Gastroesophageal sphincter (tissue), 4 donors: Measurements from ENCODE around the gene UNG. TPM values are rescaled to one million over a fixed set of nuclear protein-coding genes. Genes with fewer than 3 reads are reported as not detected.
A peak's percentile ranks its signal among the peaks of the same experiment; 100 is the strongest.

ENCODE experiments used
- ATAC-seq: fragments of 150-250 bp; one replicate; pipeline ENCODE4 v1.9.1; 2016; ENCODE audit warnings: mild to moderate bottlenecking, moderate library complexity
- H3K27ac ChIP-seq, 4 donors: fragments of 200-600 bp; sonication (generic) in 3 of 4; 1 replicate in 3 of 4; 2 replicates in 1 of 4; pipeline ENCODE4 v1.5.1; 2016 to 2019
- H3K27me3 ChIP-seq: fragments of 200-600 bp; sonication (generic); one replicate; pipeline ENCODE4 v1.5.1; 2019
- H3K36me3 ChIP-seq, 2 donors: fragments of 200-600 bp; sonication (generic); one replicate each; pipeline ENCODE4 v1.5.1; 2019; ENCODE audit warnings: control low read depth in 1 of 2
- H3K4me1 ChIP-seq, 3 donors: fragments of 200-600 bp; sonication (generic); 1 replicate in 2 of 3; 2 replicates in 1 of 3; pipeline ENCODE4 v1.5.1; 2016 to 2019; ENCODE audit warnings: control low read depth in 2 of 3
- H3K4me3 ChIP-seq, 2 donors: fragments of 200-600 bp; sonication (generic); one replicate each; pipeline ENCODE4 v1.5.1; 2019; ENCODE audit warnings: mild to moderate bottlenecking in 1 of 2, moderate library complexity in 1 of 2
- H3K9me3 ChIP-seq, 3 donors: fragments of 200-600 bp; sonication (generic); one replicate each; pipeline ENCODE4 v1.5.1; 2017 to 2019; ENCODE audit warnings: control low read depth in 2 of 3
- CTCF ChIP-seq, 4 experiments: fragments of 200-600 bp in 2 of 4; fragments of 450-650 bp in 2 of 4; sonication (generic) in 1 of 4; IDR thresholded peaks; one replicate each; pipeline ENCODE4 v1.5.1; 2017 to 2019; ENCODE audit warnings: antibody characterized with exemption in 4 of 4, mild to moderate bottlenecking in 2 of 4, moderate library complexity in 2 of 4
- EP300 ChIP-seq: sonication (generic); formaldehyde crosslinking; IDR thresholded peaks from one replicate; pipeline ENCODE4 v1.6.1; 2017; ENCODE audit warnings: antibody characterized with exemption, mild to moderate bottlenecking
- POLR2A ChIP-seq, 2 donors: fragments of 450-650 bp; IDR thresholded peaks; one replicate each; pipeline ENCODE4 v1.6.1; 2017; ENCODE audit warnings: antibody characterized with exemption in 2 of 2, mild to moderate bottlenecking in 2 of 2, moderate library complexity in 1 of 2
- POLR2AphosphoS5 ChIP-seq: sonication (generic); formaldehyde crosslinking; IDR thresholded peaks from one replicate; pipeline ENCODE4 v1.6.1; 2017; ENCODE audit warnings: antibody characterized with exemption
- WGBS, 2 donors: methylation state at CpG; one replicate each; pipeline ENCODE4 v1.1.5; 2018; ENCODE audit warnings: low coverage in 1 of 2; 5-methylcytosine and 5-hydroxymethylcytosine counted together
- total RNA-seq, 4 donors: library from RNA; depleted of rRNA; stranded (reverse); fragments of >200 nt; gene quantifications; one replicate each; pipeline ENCODE4 v1.1.0, GENCODE V29; 2016

UNG gene
- total RNA-seq, 4 donors from 2014 or later: 12.1 to 18.2 (median 17.3) TPM

GRCh38 chr12:109098183-109098604, 797 bp downstream of the UNG start:
- Histone ChIP-seq H3K36me3 (peaks cover 0 to 21% of the 10 kb centered on the region in 2 donors), H3K4me1 (peaks cover 2 to 53% (median 13%) of the 10 kb centered on the region in 3 donors), H3K9me3 (no peaks in the 10 kb centered on the region), H3K4me3 (peak overlapping the region; percentile 49 to 72), H3K27me3 (no peaks in the 10 kb centered on the region), H3K27ac (peak overlapping the region; percentile 40 to 91 (median 90))
- no CpG with 5 or more reads among the region's 32 CpGs for WGBS, 2 donors
- TF ChIP-seq POLR2A (IDR thresholded peaks at IDR 0.05) (peak; percentile 28 to 34), POLR2AphosphoS5 (peak; percentile 47), CTCF (IDR thresholded peaks at IDR 0.05) (no peak)
- peak; percentile 66 for ATAC-seq

- ATAC-seq: no peak
- H3K4me3 ChIP-seq: peak overlapping the region; percentile 49 to 72
- peaks cover 2 to 49% (median 13%) of the 10 kb centered on the region in 3 donors for H3K4me1 ChIP-seq
- 2 to 10% methylated on average over 7 to 8 of the region's 8 CpGs for WGBS, 2 donors
- TF ChIP-seq POLR2AphosphoS5: no peak
- no peak for TF ChIP-seq CTCF (IDR thresholded peaks at IDR 0.05)
- no peak for TF ChIP-seq POLR2A (IDR thresholded peaks at IDR 0.05)
- no peak for TF ChIP-seq EP300
- H3K27me3 ChIP-seq: no peaks in the 10 kb centered on the region
- H3K36me3 ChIP-seq: peaks cover 0 to 26% of the 10 kb centered on the region in 2 donors
- H3K27ac ChIP-seq: peak overlapping the region; percentile 40 to 91 (median 90)
- H3K9me3 ChIP-seq: no peaks in the 10 kb centered on the region
Observed at GRCh38 chr12:109098651-109099050, 1.3 kb downstream of the UNG start.

GRCh38 chr12:109099431-109100020, 2.1 kb downstream of the UNG start:
- H3K27ac ChIP-seq: peak overlapping the region; percentile 40 to 91 (median 90)
- TF ChIP-seq EP300 (no peak), POLR2AphosphoS5 (no peak), CTCF (IDR thresholded peaks at IDR 0.05) (no peak), POLR2A (IDR thresholded peaks at IDR 0.05) (no peak)
- peak overlapping the region in 1 of 2 donors; percentile 72 for H3K4me3 ChIP-seq
- WGBS, 2 donors: 39 to 67% methylated on average over 6 to 9 of the region's 12 CpGs
- peaks cover 0 to 35% of the 10 kb centered on the region in 2 donors for H3K36me3 ChIP-seq
- no peak for ATAC-seq
- peaks cover 2 to 46% (median 13%) of the 10 kb centered on the region in 3 donors for H3K4me1 ChIP-seq
- H3K27me3 ChIP-seq: no peaks in the 10 kb centered on the region
- H3K9me3 ChIP-seq: no peaks in the 10 kb centered on the region

GRCh38 chr12:109100741-109101140, 3.3 kb downstream of the UNG start:
- peaks cover 0 to 47% of the 10 kb centered on the region in 2 donors for H3K36me3 ChIP-seq
- no peaks in the 10 kb centered on the region for H3K9me3 ChIP-seq
- no peak for ATAC-seq
- peaks cover 2 to 46% (median 13%) of the 10 kb centered on the region in 3 donors for H3K4me1 ChIP-seq
- no peaks in the 10 kb centered on the region for H3K27me3 ChIP-seq
- 82 to 90% methylated on average over 3 to 4 of the region's 4 CpGs for WGBS, 2 donors
- peak overlapping the region in 2 of 4 donors; percentile 90 to 91 for H3K27ac ChIP-seq
- TF ChIP-seq CTCF (IDR thresholded peaks at IDR 0.05): no peak
- TF ChIP-seq POLR2AphosphoS5: no peak
- TF ChIP-seq POLR2A (IDR thresholded peaks at IDR 0.05): no peak
- TF ChIP-seq EP300: no peak
- H3K4me3 ChIP-seq: no peak overlapping the region

GRCh38 chr12:109102491-109102890, 5.1 kb downstream of the UNG start:
- no peak overlapping the region for H3K4me3 ChIP-seq
- no peak for ATAC-seq
- H3K27me3 ChIP-seq: no peaks in the 10 kb centered on the region
- no peak for TF ChIP-seq POLR2A (IDR thresholded peaks at IDR 0.05)
- no peak for TF ChIP-seq EP300
- no peak for TF ChIP-seq CTCF (IDR thresholded peaks at IDR 0.05)
- TF ChIP-seq POLR2AphosphoS5: no peak
- peaks cover 2 to 41% (median 9%) of the 10 kb centered on the region in 3 donors for H3K4me1 ChIP-seq
- no peaks in the 10 kb centered on the region for H3K9me3 ChIP-seq
- peaks cover 0 to 62% of the 10 kb centered on the region in 2 donors for H3K36me3 ChIP-seq
- H3K27ac ChIP-seq: no peak overlapping the region
- 76 to 78% methylated on average over 3 of the region's 3 CpGs for WGBS, 2 donors
